HG02642 (cell line): Measurements from ENCODE around the gene C10orf105.

Experiments used
- ATAC-seq: cut with Tn5 transposase; IDR thresholded peaks from one replicate; pipeline ENCODE4 v1.9.1; 2021; ENCODE audit warnings: mild to moderate bottlenecking; ENCODE audit not compliant: unreplicated experiment, poor library complexity

C10orf105 gene

DNA sequence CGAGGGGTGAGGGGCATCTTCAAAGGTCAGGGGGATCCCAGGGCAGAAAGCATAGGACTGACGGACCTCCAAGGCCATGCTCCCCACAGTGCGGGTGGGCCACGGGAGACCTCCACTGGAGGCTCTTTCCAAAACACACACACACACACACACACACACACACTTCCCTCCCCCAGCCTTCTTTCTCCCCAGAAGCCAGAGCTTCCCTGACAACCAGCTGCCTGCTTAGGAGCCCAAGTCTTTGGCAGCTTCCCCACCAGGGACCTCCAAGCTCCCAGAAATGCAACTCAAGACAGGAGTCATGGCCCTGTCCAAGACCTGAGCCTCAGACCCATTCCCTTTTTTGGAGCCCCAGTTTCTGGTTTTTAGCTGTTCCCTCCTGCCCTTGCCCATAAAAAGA lies 710 bp upstream of the C10orf105 start:
- no peak for ATAC-seq

DNA sequence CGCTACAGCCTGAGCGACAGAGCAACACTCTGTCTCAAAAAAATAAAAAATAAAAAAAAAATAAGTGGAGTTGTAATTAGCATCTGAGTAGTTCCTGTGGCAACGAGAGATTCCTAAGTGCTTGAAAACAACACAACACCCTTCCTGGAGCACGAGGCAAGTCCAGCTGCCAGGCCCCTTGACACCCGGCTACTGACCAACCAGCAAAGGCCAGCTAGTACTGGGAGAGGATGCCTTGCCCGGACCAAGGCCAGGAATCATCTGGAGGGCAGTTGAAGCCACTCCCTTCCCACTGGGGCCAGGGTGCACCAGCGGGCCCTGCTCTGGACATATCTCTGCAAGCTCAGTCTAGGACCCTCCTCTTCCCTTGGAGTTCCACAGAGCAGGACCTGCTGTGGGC lies 536 bp downstream of the C10orf105 start:
- ATAC-seq: no peak

DNA sequence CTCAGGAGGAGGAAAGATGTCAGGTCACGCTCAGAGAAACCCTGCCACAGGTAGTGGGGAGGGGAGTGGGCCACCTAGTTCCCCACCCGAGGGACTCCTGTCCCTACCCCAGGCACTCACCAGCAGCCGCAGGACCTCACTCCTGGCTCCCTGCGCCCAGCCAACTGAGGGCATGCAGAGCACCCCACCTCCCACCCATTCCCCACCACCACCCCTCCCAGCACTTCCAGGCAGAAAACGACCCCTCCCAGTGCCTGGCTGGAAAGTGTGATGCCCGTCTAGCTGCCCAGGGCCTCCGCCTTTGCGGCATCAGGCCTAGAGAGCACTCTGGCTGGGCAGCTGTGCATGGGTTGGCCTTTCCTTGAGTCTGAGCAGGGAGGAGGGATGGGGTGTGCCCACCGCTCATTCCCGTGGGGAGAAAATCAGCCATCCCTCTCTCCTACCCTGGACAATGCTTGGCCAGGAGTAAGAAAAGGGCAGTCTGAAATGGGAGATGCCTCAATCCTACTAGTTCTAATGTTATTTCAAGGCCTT lies 1.3 kb downstream of the C10orf105 start:
- ATAC-seq: no peak

DNA sequence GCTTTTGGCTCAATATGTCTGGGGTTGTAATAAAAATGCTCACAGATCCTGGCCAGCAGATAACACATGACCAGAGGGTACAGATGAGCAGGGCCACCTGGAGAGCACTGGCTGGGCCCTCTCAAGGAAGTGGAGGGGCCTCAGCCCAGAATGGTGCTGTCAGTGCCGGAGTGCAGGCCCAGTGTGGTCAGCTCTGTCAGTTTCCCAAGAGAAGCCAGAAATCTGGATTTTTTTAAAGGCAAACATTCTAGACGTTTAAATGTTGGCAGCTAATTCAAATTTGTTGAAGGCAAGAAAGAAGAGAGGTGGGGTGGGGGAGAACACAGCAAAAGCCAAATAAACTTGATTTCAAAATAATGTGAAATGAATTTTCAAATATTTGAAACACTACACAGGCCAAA lies 2.0 kb downstream of the C10orf105 start:
- ATAC-seq: no peak

DNA sequence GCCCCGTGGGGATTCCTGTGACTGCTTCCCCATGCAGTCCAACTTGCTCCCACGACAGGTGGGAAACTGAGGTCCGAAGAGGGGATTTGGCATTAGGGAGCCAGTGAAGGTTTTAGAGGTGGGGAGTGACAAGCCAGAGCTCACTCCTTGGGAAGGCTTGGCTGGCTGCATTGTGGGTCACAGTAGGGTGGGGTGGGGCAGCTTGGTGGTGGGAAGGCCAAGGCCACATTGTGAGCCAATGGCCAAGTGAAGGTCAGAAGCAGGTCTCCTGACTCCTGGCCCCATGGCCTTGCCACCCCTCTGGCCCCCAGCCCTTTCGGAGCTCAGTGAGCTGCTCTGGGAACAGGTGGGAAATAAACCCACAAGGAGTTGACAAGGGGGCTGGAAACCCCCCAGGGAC lies 2.5 kb downstream of the C10orf105 start:
- ATAC-seq: no peak

DNA sequence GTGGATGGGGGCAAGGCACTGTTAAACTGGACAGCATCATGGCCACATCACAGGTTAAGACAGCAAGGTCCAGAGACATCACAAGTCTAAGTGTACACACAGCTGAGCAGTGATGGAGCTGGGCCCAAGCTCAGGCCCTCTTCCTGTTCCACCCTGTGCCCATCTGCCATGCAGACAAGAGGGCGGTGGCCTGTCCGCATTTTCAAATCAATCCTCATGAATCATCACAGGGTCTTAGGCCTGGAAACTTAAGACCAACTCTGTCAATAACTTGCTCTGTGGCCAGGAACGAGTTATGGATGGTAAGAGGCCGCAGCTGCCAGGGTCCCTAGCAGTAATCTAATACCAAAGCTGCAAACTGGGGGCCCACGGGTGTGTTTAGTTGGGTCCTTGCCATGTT lies 3.2 kb downstream of the C10orf105 start:
- no peak for ATAC-seq

DNA sequence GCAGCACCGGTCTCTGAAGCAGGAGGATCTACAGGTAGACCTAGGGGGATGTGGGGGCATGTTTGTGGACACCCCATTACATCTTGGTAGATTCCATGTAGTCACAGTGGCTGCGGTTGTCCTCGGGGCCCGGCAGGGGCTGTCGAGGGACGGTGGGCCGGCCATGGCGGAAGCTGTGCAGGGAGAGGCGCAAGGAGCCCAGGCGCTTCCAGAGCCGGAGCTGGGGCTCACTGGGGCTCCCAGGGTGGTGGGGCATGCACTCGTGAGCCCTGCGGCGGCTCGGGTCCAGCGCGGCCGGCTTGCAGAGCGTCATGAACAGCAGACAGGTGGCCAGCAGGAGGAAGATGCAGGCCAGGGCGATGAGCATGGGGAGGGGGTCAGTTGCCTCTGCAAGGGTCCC lies 3.7 kb downstream of the C10orf105 start:
- ATAC-seq: no peak

DNA sequence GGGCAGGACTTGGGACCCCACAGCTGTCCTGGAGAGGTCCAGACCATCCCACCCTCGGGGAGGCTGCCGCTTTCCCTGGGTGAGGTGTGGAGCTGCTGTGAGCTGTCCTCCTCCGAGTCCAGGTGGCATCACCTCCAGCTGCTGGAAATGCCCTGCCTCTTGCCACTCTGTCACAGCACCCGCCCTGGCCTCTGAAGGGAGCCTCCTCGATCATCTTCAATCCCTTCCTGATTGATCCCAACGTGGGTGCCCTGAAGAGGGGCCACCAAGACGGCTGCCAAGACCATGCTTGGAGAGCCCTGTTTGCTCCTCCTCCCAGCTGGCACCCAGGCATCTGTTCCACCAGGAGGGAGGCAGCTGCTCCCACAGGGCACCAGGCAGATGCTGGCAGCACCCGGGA lies 4.6 kb downstream of the C10orf105 start:
- ATAC-seq: no peak

DNA sequence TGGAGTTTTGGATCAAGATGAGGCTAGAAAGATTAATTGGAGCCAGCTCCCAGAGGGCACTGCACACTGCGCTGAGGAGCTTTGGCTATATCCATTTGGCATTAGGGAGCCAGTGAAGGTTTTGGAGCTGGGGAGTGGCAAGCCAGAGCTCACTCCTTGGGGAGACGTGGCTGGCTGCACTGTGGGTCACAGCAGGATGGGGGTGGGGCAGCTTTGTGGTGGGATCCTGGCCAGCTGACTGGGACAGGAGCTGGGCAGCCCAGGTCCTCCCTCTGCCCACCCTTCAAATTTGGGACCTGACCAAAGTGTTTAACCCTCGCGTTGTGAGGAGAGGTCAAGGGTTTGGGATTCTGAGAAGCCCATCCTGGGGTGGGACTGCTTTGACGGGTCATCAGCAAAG lies 5.0 kb downstream of the C10orf105 start:
- no peak for ATAC-seq

DNA sequence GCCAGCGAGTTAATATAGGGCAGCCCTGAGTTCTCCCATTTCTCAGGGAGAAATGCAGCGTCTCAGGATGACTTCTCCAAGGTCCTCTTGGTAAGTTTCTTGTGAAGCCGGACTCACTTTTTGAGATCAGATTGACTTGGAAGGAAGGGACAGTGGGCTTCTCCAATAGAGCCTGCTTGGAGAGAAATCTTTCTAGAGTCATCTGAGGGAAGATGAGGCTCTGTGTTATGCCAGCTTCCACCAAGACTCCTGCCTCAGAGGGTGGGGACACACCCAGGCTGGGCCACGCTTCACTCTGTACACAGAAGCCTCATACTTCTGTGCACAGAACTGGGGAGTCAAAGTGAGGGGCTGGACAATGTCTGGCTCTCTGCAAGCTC lies 5.6 kb downstream of the C10orf105 start:
- ATAC-seq: no peak

DNA sequence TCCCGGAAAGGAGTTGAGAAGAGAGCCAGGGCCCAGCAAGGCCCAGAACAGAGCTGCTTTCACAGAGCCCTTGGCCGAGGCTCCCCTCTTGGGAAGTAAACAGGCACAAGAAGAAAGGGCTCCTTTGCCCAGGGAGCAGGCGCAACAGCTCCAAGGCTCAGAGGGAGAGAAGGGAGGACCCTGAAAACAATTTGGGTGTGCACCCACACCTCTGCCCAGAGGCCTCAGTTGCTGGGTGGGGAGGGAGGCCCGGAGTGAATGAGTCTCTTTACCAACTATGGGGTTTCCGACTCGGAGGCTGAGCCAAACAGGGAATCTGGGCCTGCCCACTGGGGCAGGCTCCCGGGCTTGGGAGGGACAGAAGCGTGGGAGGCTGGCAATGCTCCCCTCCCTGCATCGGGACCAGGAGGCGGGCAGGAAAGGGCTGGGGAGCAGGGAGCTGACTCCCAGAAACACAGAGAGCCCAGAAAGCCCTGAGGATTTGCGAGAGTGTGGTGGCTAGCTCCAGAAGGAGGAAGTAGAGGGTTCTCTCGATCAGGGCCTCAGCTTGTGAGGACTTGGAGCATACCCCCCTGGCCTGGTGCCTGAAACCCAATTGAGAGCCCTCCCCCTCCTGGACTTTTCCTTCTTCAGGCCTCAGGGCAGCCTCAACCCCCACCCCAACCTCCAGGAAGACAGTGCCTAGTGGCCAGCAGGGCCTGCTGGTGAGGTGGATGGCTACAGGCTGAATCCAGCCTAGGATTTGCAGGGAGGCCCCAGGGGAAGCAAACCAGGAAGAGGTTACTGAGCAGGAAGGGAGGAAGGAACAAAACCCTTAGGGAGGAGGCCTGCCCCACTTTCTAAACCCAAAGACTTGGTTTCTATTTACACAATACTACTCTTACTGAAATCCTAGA lies 6.2 kb downstream of the C10orf105 start:
- ATAC-seq: no peak

DNA sequence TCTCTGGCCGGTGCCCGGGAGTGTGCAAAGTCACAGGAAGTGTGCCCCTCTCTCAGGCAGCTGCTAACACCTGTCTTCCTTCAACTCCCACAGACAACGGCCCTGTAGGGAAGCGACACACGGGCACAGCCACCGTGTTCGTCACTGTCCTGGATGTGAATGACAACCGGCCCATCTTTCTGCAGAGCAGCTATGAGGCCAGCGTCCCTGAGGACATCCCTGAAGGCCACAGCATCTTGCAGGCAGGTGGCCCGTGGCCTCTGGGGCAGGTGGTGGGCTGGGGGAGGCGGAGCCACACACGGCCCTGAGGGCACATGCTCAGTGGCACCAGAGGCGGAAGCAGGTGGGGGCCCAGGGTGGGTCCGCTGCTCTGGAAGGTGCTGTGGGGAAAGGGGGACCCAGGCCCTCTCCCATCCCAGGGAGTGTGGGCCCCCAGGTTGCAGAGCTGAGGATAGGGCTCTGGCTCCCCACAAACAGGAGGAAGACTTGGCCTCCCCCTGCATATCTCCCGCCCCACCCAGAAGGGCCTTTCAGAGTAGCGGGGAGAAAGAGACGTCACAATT lies 6.9 kb downstream of the C10orf105 start:
- ATAC-seq: no peak

DNA sequence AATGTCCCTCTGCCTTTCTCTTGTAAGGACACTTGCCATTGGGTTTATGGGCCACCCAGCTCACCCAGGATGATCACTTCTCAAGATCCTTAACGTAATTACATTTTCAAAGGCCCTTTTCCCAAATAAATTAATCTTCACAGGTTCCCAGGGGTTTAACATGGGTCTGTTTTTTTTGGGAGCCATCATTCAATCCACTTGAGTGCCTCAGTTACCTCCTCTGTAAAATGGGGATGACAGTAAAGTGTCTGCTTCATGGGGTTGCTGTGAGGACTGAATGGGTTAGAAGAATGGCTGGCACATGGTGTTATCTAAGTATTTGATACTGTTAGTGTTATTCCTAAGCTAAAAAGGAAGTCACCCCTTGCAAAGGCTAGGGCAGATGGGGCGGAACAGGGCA lies 7.4 kb downstream of the C10orf105 start:
- ATAC-seq: no peak

DNA sequence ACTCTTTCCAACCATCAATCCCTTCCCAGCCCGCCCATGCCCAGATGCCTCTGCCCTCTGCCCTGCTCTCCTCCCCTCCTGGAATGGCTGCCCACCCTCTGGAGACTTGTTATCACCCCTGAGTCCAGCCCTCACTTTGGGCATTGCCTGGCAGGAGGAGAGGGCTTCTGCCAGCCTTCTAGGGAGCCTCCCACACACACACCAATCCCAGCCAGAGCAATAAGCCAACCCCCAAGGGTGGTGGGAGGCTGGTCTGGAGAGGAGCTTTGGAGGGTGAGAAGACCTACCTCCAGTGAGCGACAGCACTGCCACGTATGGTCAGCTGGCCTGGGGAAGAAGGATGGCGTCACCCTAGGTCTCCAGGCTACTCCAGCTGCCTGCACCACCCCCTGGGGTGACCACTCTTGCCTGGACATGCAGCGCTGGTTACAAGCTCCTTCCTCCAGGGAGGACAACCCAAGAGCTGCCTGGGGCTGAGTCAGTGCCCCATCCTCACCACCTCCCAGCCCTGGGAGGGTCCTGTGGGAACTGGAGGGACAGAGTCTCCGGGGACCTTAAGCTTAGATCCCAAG lies 8.4 kb downstream of the C10orf105 start:
- ATAC-seq: no peak

DNA sequence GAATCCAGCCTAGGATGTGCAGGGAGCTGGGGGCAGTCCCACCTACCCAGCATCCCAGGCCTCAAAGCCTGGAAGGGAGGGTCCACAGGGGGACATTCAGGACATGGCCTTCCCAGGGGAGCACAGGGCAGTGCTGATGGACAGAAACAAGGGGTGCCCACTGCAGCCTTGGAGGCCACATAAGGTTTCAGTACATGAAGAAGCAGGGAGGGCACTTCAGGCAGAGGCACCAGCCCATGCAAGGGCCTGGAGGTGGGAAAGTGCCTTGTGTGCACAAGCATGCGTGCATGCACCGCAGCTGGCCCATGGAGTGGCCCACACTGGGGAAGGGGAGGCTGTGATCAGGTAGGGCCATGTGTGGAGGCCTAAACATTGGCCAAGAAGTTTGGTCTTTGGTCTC lies 9.1 kb downstream of the C10orf105 start:
- no peak for ATAC-seq

DNA sequence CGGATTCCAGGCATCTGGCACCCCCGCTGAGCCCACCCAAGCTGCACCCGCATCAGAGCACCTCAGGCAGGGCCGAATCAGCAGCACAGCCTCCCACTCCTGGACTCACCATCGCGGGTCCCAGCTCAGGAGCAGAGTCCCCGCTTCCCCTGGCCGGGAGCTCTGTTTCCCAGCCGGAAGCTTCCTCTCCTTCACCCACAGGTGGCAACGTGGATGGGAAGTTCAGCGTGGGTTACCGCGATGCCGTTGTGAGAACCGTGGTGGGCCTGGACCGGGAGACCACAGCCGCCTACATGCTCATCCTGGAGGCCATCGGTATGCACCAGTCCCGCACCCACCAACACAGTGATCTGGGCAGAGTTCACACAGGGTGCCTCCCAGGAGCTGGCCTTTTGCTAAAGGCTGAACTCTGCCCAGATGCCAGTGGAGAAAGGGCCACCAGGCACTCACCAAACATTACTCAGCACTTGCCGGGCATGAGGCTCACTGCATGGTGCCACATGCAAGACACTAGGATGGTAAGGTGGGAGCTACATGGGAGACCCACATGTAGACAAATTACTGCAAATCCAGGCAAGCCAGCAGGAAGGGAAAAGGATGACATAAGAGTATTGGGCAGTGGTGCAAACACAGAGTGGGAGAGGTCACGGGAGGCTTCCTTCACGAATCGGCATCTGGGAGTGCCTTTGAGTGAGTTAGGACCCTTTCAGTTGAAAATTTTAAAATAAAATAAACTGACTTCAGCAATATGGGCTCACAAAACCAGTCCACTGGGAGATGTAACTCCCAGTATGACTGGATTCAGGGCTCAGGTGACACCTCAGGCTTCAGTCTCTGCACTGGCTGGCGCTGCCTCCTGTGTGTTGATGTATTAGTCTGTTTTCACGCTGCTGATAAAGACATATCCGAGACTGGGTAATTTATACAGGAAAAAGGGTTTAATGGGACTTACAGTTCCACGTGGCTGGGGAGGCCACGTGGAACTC lies 10.4 kb downstream of the C10orf105 start:
- no peak for ATAC-seq

DNA sequence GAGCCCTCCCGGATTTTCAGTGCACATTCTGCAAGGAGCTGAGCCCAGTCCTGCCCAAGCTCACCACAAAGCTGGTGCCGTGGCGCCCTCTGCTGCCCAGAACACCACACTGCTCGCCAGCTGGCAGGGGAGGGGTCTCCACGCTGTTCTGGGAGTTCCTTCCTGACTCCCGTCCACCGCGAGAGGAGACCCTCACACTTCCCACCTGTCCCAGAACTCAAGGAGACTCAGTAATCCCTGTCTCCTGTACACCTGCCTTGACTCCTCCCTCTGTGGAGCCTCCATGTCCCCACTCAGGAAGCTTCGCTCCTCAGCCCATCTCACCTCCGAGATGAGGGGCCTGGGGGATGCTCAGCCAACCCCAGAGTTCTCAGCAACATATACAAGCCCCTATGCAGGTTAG lies 11.3 kb downstream of the C10orf105 start:
- peak; percentile 43 for ATAC-seq

DNA sequence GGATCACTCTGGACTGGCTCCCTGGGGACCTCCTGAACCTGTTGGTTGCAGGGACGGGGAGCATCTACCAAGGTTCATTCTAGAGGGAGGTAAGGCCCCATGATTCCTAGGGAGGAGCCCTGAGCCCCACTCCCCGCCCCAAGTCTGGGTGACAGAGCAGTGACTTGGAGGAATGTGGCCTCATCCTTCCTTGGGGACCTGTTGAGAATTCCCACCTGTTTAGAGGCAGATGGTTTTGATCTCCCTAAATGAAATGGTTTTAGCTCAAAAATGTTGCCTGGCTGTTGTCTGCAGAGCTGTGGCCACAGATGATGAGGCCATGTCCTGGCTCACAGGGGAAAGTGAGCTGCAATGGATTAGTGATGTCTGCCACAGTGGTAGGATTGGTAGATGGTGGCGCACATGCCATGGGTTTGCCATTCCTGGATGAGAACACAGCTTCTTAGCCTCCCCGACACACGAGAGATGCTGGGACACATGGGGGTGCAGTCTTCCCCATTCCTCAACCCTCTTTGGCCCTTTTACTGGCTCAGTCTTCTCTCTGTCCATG lies 12.3 kb downstream of the C10orf105 start:
- no peak for ATAC-seq

DNA sequence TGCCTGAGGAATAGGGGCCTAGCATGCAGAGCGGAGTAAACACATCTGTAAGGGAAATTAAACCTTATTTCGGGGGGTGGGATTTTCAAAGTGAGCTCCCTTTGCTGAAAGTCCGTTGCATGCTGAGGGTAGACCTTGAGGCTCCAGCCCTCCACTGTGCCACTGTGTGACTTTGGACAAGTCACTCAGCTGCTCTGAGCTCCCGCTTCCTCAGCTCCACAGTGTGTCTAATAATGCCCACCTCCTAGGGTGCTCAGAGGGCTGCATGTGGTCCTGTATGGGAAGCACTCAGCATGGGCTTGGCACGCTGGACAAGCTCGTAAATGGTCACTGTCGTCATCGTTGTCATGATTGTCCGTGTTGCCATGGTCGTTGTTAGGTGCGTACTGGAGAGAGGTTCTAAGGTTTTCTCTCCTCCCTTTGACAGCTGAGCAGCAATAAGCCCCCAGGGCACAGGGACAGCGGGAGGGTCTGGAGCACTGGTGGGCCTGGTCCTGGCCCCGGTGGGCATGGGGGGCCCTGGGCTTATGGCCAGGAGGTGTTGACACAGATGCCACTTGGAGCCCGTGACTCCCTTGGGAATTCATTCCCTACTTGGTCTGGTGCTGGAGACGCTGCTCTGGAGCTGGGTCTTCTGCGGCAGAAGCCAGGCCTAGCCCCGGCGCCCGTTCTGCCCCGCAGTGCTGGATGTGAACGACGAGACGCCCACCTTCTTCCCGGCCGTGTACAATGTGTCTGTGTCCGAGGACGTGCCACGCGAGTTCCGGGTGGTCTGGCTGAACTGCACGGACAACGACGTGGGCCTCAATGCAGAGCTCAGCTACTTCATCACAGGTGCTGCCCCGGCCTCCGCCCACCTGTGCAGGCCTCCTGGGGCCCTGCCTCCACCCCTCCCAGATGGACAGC lies 13.1 kb downstream of the C10orf105 start:
- ATAC-seq: no peak
